ENCODE measurements around the gene CKAP2L.

Gene CKAP2L

GRCh38 chr2:112764071-112765044, at the start of gene CKAP2L:
TSS of gene CKAP2L (minus strand) at chr2:112764609. CDS start at chr2:112764598, 11 bp downstream.
- H3K4me3 ChIP-seq (ENCODE audit: low read length): peak within 1 kb of the TSS; percentile 91
- TF ChIP-seq ZNF274 (IDR thresholded peaks at IDR 0.05; ENCODE audit: low read depth, low read length): no peak

GRCh38 chr2:112813280-112813966, 49.0 kb upstream of the CKAP2L start:
- no peak overlapping the region for H3K4me3 ChIP-seq (ENCODE audit: low read length)
- TF ChIP-seq ZNF274 (IDR thresholded peaks at IDR 0.05; ENCODE audit: low read depth, low read length): no peak

- no peak overlapping the region for H3K4me3 ChIP-seq (ENCODE audit: low read length)
- TF ChIP-seq ZNF274 (IDR thresholded peaks at IDR 0.05; ENCODE audit: low read depth, low read length): no peak
These were observed 48.2 kb upstream of the CKAP2L start for GRCh38 chr2:112812318-112813267.

- no peak overlapping the region for H3K4me3 ChIP-seq (ENCODE audit: low read length)
- no peak for TF ChIP-seq ZNF274 (IDR thresholded peaks at IDR 0.05; ENCODE audit: low read depth, low read length)
These were observed 47.5 kb upstream of the CKAP2L start for GRCh38 chr2:112811841-112812306.

- no peak overlapping the region for H3K4me3 ChIP-seq (ENCODE audit: low read length)
- TF ChIP-seq ZNF274 (IDR thresholded peaks at IDR 0.05; ENCODE audit: low read depth, low read length): no peak
These were observed 46.9 kb upstream of the CKAP2L start for GRCh38 chr2:112811276-112811831.

- H3K4me3 ChIP-seq (ENCODE audit: low read length): no peak overlapping the region
- no peak for TF ChIP-seq ZNF274 (IDR thresholded peaks at IDR 0.05; ENCODE audit: low read depth, low read length)
These were observed 44.7 kb upstream of the CKAP2L start for GRCh38 chr2:112809112-112809511.

GRCh38 chr2:112807233-112807807, 42.9 kb upstream of the CKAP2L start:
- no peak overlapping the region for H3K4me3 ChIP-seq (ENCODE audit: low read length)
- no peak for TF ChIP-seq ZNF274 (IDR thresholded peaks at IDR 0.05; ENCODE audit: low read depth, low read length)

GRCh38 chr2:112805542-112805941, 41.1 kb upstream of the CKAP2L start:
- TF ChIP-seq ZNF274 (IDR thresholded peaks at IDR 0.05; ENCODE audit: low read depth, low read length): no peak
- H3K4me3 ChIP-seq (ENCODE audit: low read length): no peak overlapping the region

- TF ChIP-seq ZNF274 (IDR thresholded peaks at IDR 0.05; ENCODE audit: low read depth, low read length): no peak
- H3K4me3 ChIP-seq (ENCODE audit: low read length): no peak overlapping the region
These were observed 39.5 kb upstream of the CKAP2L start for GRCh38 chr2:112803691-112804521.

GRCh38 chr2:112800881-112801583, 36.6 kb upstream of the CKAP2L start:
- TF ChIP-seq ZNF274 (IDR thresholded peaks at IDR 0.05; ENCODE audit: low read depth, low read length): no peak

More at GRCh38 chr2:112800881-112801583, 36.6 kb upstream of the CKAP2L start:
- no peak overlapping the region for H3K4me3 ChIP-seq (ENCODE audit: low read length)
